Measurements from ENCODE around the gene BIVM. TPM values are rescaled to one million over a fixed set of nuclear protein-coding genes. Genes with fewer than 3 reads are reported as not detected.
A peak's percentile ranks its signal among the peaks of the same experiment; 100 is the strongest.

The BIVM gene
- total and polyA plus RNA-seq, 2 of the 4 experiments (the other 2 are of a cell fraction) = 7.2 to 12.2 TPM

GRCh38 chr13:102846261-102847015, 47.5 kb downstream of the BIVM start:
- ATAC-seq (ENCODE audit: low read depth) = peak; percentile 18
- Histone ChIP-seq H3K9me1 (ENCODE audit: insufficient read depth, low read length) (no peaks in the 10 kb centered on the region), H3K4me2 (ENCODE audit: low read depth, low read length) (peak overlapping the region; percentile 96), H3K9me3 (ENCODE audit: control insufficient read depth, insufficient read depth, low read length) (no peaks in the 10 kb centered on the region), H2AK5ac (ENCODE audit: low read depth, low read length) (no peak overlapping the region), H3K9ac (ENCODE audit: low read depth, low read length) (peak overlapping the region; percentile 83), H2BK120ac (ENCODE audit: low read depth, low read length) (peak overlapping the region; percentile 71; the same call in 1 of the 2 replicates), H4K20me1 (ENCODE audit: insufficient read depth, low read length) (peaks cover 8% of the 10 kb centered on the region; the same call in 1 of the 2 replicates), H4K91ac (ENCODE audit: insufficient read depth, low read depth, low read length) (peak overlapping the region; percentile 89), H2BK15ac (ENCODE audit: low read depth, low read length) (no peak overlapping the region), H2BK20ac (ENCODE audit: low read depth, low read length) (no peak overlapping the region), H3K14ac (replicated peaks; ENCODE audit: low read depth, low read length) (peak overlapping the region; percentile 77), H3K27ac (ENCODE audit: insufficient read depth, low read length) (peak overlapping the region; percentile 85), H3K4me3 (ENCODE audit: insufficient read depth, low read depth, low read length) (peak overlapping the region; percentile 63), H2AFZ (replicated peaks; ENCODE audit: low read length, poor library complexity) (peak overlapping the region; percentile 98), H3K4me1 (ENCODE audit: control insufficient read depth, insufficient read depth, low read length) (peaks cover 4% of the 10 kb centered on the region), H3K56ac (ENCODE audit: extremely low read depth, insufficient read depth, low read length) (peak overlapping the region; percentile 88), H3K27me3 (ENCODE audit: control insufficient read depth, insufficient read depth, low read length) (no peaks in the 10 kb centered on the region), H3K18ac (ENCODE audit: low read depth, low read length) (peak overlapping the region; percentile 72; the same call in 1 of the 2 replicates), H4K5ac (ENCODE audit: low read depth, low read length) (peak overlapping the region; percentile 12), H2BK5ac (ENCODE audit: low read depth, low read length, poor library complexity, severe bottlenecking) (peak overlapping the region; percentile 91), H3K4ac (ENCODE audit: low read depth, low read length) (peak overlapping the region; percentile 86), H3K36me3 (ENCODE audit: control insufficient read depth, insufficient read depth, low read length) (no peaks in the 10 kb centered on the region), H3K79me1 (ENCODE audit: low read depth in 1 of 2, low read length in 2 of 2) (peaks cover 10 to 31% of the 10 kb centered on the region in 2 experiments; a peak in 3 of 4 replicates), H3K23ac (ENCODE audit: low read depth, low read length) (peak overlapping the region; percentile 83), H4K8ac (ENCODE audit: low read depth in 2 of 2, low read length in 2 of 2) (peak overlapping the region; percentile 91 to 94; a peak in 3 of 4 replicates), H2AK9ac (replicated peaks; ENCODE audit: low read depth, low read length, poor library complexity) (peak overlapping the region; percentile 94)
- BruUV-seq (replicated peaks) = no TSS peak
- dilution Hi-C loops (cut with HindIII; ENCODE audit: low sequenced_read_pairs, unreplicated experiment) (no loop called here), in situ Hi-C loops (cut with MboI; ENCODE audit: low sequenced_read_pairs) (loop anchor here (5.0 kb wide), 1 partner anchor 249 kb away; the partner anchor contains the start of gene TPP2), intact Hi-C loops (cut with micrococcal nuclease) (loop anchor here (1.0 to 5.0 kb wide), 6 partner anchors 46 to 266 kb away; partner anchors contain the start of gene TEX30)
- peak; percentile 30 for DNase-seq
- 0% methylated on average over 2 of the region's 31 CpGs; no CpG with 5 or more reads in 1 of the 2 experiments for WGBS, 2 experiments (ENCODE audit: extremely low coverage in 2 of 2, insufficient read length in 1 of 2)
- ChIA-PET CTCF (interaction anchor here (0.8 to 1.5 kb wide), 3 partner anchors 49 to 273 kb away, joined by 3 to 6 read pairs (median 3); no protein-coding TSS in a partner anchor), POLR2A (ENCODE audit: unreplicated experiment) (interaction anchor here (0.6 kb wide), 1 partner anchor 1001 kb away, joined by 3 read pairs; no protein-coding TSS in a partner anchor)
- TF ChIP-seq CTCF (conservative IDR thresholded peaks at IDR 0.05; ENCODE audit: low read depth, low read length) (no peak), MAFK (IDR thresholded peaks at IDR 0.05; ENCODE audit: low read depth, low read length) (no peak), MXI1 (IDR thresholded peaks at IDR 0.05; ENCODE audit: borderline replicate concordance, low read depth, low read length) (0 out of 2 replicates have a peak, but pooled peaks have one; percentile 40), RAD21 (IDR thresholded peaks at IDR 0.05; ENCODE audit: low read length) (no peak), CEBPB (IDR thresholded peaks at IDR 0.05; ENCODE audit: low read depth, low read length) (peak; percentile 78)
